Fibroblast of skin of left quadriceps (primary cell): Measurements from ENCODE around the gene RPS6KL1.

ENCODE experiments used
- DNase-seq, 2 experiments: peaks; one replicate each; pipeline ENCODE4 v3.0.0-alpha.2; 2013; ENCODE audit warnings: low read depth in 2 of 2

Gene RPS6KL1

GRCh38 chr14:74882103-74882920 is 40.7 kb downstream of the RPS6KL1 start:
- DNase-seq = no peak

GRCh38 chr14:74881431-74882102 is 41.5 kb downstream of the RPS6KL1 start, which contains the start of gene DLST:
Gene DLST (plus strand): TSS chr14:74881916. CDS start chr14:74881954, 38 bp downstream.
- DNase-seq = peak; percentile 66 to 67

GRCh38 chr14:74879427-74880182 is 43.5 kb downstream of the RPS6KL1 start:
- no peak for DNase-seq

- no peak for DNase-seq
Measured at GRCh38 chr14:74875941-74876913, 46.8 kb downstream of the RPS6KL1 start, which contains the start of gene PROX2. Gene PROX2 (minus strand): TSS chr14:74876145. CDS start chr14:74863834, 12,311 bp downstream.

GRCh38 chr14:74875204-74875603 is 47.9 kb downstream of the RPS6KL1 start:
- DNase-seq = no peak

- no peak for DNase-seq
Measured at GRCh38 chr14:74871819-74872218, 51.2 kb downstream of the RPS6KL1 start.

- no peak for DNase-seq
Measured at GRCh38 chr14:74868739-74869138, 54.3 kb downstream of the RPS6KL1 start.

- no peak for DNase-seq
Measured at GRCh38 chr14:74867673-74868072, 55.4 kb downstream of the RPS6KL1 start.

GRCh38 chr14:74866708-74867389 is 56.2 kb downstream of the RPS6KL1 start:
- DNase-seq = no peak

- DNase-seq = no peak
Measured at GRCh38 chr14:74865156-74865555, 57.9 kb downstream of the RPS6KL1 start.

- DNase-seq = no peak
Measured at GRCh38 chr14:74864198-74864597, 58.9 kb downstream of the RPS6KL1 start.

GRCh38 chr14:74863274-74863673 is 59.8 kb downstream of the RPS6KL1 start:
- no peak for DNase-seq

GRCh38 chr14:74861734-74862090 is 61.3 kb downstream of the RPS6KL1 start:
- DNase-seq = no peak

- DNase-seq = peak; percentile 74 to 78
Measured at GRCh38 chr14:74860899-74861733, 61.9 kb downstream of the RPS6KL1 start.

GRCh38 chr14:74859757-74860552 is 63.1 kb downstream of the RPS6KL1 start:
- DNase-seq = no peak

- no peak for DNase-seq
Measured at GRCh38 chr14:74858022-74858421, 65.0 kb downstream of the RPS6KL1 start.

GRCh38 chr14:74856366-74856765 is 66.7 kb downstream of the RPS6KL1 start:
- no peak for DNase-seq

- DNase-seq = no peak
Measured at GRCh38 chr14:74855945-74856344, 67.1 kb downstream of the RPS6KL1 start.

GRCh38 chr14:74855021-74855420 is 68.0 kb downstream of the RPS6KL1 start:
- no peak for DNase-seq
